Endometrium (tissue), 2 donors: ENCODE results near the gene PRM1.
"Not testable (repeated sequence)": the region's sequence is repeated elsewhere in the genome, so short reads cannot be mapped to it uniquely, and the experiment has no call there.

Source experiments
- FAIRE-seq: peaks from 2 replicates; lab custom pipeline; 2012; peaks lifted over from hg19 to GRCh38; lab: Jason Lieb, UNC
- donor health status: control.
- donor health status: control.

PRM1 gene

DNA sequence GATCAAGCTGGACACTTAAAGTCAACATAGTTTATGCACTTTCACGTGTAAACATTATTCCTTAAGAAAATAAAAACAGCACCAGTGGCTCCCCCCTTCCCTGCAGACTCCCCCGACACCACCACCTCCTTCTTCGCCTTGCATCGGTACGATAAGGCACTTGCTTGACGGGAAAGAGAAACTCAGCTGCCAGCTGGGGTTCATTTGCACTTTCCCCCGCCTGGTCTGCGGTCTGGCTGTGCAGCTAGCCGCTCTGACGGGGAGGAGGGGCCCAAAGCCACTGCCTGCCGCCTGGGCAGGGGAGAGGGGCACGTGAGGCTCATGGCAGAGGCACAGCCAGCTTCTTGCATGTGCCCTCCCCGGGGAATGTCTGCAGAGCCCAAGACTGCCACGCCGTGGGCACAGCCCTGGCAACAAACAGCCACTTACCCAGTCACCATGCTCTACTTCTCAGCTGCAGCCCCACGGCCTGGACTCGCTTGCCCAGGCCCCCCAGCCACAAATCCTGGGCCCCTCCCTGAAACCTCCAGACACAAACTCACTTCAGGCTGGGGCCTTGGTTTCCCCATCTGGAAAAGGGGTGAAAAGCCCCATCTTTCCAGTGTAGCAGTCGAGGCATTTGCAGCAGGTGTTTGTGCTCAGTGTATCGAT is 16.5 kb upstream of the PRM1 start:
- FAIRE-seq: no peak

DNA sequence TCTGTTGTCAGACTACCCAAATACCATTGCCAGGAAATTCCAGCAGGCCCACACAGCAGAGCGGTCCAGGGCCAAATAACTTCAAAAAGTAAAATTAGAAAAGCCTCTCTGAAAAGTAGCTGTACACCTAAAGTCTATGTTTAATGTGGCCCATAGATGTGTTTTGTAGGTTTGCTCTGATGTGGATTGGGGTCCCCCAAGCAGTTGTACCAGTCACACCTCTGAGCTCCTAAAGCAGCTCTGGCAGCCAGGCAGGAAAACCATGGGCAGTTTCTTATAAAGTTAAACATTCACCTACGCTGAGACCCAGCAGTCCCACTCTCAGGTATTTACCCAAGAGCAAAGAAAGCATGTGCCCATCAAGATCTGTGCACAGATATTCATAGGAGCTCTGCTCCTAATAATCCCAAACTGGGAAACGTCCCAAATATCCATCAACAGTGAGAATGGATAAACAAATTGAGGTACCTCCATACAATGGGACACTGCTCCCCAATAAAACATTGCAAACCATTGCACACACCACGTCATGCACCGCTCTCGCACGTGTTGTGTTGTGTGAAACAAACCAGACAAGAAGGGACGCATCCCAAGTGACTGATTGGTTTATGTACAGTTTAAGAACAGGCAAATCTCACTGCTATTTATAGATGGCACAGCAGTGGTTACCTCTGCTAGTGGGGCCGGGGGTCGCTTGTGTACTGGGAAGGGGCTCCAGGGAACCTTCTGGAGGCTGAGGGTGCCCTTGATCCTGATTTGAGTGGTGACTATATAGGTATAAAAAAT is 15.8 kb upstream of the PRM1 start:
- FAIRE-seq: no peak

DNA sequence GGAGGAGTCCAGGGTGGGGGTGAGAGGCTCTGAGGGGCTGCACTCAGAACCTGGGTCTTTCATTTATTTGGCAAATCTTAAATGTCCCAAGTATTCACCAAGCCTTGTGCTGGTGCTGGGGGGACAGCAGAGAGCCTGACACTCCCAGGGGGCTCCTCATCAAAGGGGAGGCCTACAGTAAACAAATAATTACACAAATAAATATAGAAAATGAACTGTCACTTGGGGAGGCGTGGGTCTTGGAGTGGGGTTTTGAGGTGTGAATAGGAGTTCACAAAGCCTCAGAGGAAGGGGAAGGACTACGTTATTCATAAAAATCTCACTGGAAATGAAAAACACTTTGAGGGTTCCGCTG is 15.2 kb upstream of the PRM1 start:
- FAIRE-seq: no peak

DNA sequence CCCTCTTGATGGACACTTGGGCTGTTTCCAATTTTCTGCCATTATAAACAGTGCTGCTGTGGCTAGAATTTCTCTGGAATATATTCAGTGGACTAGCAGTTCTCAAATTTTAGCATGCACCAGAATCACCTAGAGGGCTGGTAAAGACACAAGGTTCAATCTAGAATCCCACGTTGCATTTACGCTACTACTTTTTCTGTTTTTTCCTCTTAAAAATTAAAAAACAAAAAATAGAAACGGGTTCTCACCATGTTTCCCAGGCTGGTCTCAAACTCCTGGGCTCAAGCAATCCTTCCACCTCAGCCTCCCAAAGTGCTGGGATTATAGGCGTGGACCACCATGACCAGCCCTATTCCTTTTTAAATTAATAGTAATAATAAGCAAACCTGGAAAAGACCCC is 14.5 kb upstream of the PRM1 start:
- no peak for FAIRE-seq

DNA sequence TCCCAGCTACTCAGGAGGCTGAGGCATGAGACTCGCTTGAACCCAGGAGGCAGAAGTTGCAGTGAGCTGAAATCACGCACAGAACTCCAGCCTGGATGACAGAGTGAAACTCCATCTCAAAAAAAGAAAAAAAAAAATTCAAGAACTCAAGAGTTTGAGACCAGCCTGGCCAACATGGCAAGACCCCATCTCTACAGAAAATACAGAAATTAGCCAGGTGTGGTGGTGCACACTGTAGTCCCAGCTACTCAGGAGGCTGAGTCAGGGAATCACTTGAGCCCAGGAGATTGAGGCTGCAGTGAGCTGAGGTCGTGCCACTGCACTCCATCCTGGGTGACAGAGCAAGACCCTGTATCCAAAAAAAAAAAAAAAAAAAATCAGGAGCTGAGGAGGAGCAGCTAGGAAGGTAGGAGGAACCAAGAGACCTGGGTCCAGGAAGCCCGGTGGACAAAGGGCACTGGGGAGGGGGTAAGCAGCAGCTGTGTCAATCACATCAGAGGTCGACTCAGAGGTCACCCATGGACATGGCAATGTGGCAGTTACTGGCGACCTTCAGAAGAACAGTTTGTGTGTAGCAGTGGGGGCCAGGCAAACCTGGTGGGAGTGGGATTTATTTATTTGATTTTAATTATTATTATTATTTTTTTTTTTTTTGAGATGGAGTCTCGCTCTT is 11.1 kb upstream of the PRM1 start:
- no peak for FAIRE-seq

DNA sequence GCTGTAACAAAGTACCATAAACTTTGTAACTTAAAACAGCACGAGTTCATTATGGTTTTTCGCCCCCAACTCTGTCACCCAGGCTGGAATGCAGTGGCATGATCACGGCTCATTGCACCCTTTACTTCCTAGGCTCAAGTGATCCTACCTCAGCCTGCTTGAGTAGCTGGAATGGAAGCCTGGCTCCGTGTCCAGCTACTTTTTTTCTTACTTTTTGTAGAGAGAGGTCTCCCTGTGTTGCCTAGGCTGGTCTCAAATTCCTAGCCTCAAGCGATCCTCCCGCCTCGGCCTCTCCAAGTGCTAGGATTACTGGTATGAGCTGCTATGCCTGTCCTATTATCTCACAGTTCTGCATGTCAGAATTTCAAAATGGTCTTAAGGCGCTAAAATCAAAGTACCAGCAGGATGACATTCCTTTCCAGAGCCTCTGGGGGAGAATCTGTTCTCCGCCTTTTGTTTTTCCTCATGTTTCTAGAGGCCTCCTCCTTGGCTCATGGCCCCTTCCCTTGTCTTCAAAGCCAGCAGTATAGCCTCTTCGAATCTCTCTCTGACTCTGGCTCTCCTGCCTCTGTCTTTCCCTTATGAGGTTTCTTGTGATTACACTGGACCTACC is 10.1 kb upstream of the PRM1 start:
- FAIRE-seq: no peak

DNA sequence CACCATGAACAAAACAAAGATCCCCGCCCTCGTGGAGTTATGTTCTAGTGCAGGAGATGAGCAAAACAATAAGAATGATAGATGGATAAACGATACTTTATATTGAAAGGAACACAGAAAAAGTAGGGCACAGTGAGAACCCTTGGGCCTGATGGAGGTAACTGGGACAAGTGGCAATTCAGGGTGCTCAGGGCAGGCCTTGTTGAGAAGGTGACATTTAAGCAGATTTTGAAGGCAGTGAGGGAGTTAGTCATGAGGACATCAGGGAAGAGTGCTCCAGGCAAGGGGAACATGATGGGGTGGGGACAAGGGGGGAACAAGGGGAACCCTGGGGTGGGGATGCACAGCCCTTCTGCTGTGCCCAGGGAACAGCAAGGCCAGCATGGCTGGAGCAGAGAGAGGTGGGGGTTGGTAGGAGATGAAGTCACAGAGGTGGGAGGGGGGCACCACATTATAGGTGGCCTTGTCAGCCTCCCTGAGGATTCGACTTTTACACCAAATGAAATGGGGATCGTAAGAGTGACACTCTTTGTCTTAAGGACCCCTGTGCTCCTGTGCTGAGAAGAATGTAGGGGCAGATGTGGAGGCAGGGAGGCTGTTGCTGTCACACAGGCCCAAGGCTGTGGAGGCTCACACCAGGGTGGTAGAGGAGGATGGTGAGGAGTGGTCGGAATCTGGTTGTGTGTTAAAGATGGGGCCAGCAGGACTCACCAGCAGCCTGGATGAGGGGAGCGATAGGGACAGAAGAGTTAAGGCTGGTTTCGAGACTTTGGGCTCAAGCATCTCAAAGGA is 9.2 kb upstream of the PRM1 start:
- FAIRE-seq: no peak

DNA sequence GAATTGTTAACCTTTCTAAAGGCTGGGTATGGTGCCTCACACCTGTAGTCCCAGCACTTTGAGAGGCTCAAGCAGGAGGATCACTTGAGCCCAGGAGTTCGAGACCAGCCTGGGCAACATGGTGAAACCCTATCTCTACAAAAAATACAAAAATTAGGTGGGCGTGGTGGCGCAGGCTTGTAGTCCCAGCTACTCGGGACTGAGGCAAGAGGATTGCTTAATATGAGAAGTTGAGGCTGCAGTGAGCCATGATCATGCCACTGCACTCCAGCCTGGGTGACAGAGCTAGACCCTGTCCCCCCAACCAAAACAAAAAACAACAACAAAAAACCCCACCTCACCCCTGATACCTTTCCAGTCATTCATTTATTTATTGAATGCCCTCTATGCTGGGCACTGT is 8.6 kb upstream of the PRM1 start:
- FAIRE-seq: not testable (repeated sequence)

DNA sequence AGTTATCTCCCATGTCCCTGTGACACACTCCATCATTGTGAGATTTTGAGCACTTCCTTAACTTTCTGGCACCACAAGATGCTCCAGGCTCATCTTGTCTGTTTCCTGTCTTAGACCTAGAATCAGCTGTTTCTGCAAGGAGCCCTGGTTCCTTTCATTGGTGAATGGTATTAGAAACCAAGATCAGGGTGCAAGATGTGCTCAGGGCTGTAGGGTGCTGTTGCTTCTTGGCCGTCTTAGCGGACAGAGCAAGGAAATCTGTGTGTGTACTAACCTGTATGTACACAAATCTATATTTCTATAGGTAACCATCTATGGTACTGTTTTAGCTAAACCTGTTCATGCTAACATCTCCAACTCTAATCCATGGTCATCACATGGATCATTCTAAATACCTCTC is 8.1 kb upstream of the PRM1 start:
- FAIRE-seq: no peak

DNA sequence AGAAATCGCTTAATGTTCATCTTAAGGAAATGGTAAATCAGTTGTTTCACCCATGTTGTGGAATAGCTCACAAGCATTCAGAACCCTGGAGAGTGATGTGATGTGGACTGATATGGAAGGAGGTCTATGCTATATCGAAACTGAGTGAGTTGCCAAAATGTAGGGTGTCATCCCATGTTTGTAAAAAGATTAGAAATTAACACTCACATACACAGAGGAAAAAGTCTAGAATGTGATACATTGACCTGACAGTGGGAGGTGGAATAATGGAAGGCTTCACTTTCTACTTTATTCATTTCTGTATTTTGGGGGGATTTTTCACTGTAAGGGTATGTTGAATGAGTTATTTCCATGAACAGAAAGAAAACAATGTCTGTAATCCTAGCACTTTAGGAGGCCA is 4.7 kb upstream of the PRM1 start:
- no peak for FAIRE-seq

DNA sequence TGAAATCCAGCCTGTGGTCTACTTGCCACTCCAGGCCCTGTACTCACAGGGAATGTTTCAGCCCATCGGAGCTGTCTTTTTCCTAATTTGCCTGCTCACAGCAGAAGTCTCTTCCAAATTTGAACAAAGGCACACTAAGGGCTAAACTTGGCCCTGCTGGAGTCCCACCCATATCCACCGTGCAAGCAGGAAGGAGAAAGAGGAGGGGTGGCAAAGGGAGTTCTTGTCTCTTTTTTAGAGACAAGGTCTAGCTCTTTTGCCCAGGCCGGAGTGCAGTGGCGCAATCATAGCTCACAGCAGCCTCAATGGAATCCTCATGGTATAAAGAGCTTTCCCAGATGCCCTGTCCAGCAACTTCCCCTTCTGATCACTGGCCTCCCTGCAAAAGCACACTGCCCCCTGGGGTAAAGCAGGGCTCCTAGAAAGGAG is 2.7 kb upstream of the PRM1 start:
- FAIRE-seq: no peak

DNA sequence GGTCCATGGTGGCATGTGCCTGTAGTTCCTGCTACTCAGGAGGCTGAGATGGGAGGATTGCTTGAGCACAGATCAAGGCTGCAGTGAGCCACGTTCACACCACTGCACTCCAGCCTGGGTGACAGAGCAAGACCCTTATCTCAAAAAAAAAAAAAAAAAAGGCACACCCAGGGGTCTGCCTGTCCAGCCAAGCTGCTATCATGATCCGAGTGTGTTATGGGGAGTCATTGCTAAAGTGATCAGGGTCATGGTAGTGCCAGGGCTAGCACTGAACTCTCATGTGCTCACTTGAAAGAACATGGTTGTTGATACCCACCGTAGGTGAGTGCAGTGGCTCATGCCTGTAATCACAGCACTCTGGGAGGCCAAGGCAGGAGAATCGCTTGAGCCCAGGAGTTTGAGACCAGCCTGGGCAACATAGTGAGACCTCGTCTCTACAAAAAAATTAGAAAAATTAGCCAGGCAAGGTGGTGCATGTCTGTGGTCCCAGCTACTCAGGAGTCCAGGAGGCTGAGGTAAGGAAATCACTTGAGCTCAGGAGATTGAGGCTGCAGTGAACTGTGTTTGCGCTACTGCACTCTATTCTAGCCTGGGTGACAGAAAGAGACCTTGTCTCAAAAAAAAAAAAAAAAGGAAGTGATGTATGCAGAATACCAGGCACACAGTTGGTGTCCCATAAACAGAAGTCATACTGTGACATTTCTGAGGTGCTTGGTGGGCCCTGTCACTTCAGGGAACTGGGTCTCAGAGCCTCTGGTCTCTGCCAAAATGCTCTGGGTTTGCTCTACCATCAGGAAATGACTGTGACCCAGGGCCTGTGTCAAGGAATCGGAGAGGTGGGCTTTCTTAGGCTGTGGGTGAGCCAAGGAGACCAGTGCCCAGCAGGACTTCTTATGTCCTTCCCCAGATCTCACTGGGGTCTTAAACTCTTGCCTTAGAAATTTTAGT is 2.2 kb downstream of the PRM1 start:
- FAIRE-seq: no peak

DNA sequence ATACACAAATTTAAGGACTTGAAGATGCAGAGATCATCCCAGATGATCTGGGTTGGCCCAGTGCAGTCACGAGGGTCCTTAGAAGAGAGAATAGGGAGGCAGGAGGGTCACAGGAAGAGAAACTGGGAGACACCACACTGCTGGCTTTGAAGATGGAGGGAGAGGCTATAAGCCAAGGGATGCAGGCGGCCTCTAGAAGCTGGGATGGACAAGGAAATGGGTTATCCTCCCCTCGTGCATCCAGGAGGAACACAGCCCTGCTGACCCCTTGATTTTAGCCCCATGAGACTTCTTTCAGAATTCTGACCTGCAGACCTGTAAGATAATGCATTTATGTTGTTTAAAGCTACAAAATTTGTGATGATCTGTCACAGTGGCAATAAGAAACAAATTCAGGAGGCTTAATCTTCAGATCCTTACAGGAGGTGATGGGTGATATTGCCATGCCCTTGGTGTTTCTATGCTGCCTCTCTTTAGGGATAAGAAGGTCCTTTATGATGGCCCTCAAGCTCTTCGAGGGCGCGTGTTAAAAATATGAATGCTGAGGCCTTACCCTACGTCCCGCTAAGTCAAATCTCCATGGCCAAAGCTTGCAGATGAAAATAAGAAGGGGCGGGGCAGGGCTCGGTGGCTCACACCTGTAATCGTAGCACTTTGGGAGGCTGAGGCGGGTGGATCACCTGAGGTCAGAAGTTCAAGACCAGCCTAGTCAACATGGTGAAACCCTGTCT is 3.4 kb downstream of the PRM1 start:
- no peak for FAIRE-seq

DNA sequence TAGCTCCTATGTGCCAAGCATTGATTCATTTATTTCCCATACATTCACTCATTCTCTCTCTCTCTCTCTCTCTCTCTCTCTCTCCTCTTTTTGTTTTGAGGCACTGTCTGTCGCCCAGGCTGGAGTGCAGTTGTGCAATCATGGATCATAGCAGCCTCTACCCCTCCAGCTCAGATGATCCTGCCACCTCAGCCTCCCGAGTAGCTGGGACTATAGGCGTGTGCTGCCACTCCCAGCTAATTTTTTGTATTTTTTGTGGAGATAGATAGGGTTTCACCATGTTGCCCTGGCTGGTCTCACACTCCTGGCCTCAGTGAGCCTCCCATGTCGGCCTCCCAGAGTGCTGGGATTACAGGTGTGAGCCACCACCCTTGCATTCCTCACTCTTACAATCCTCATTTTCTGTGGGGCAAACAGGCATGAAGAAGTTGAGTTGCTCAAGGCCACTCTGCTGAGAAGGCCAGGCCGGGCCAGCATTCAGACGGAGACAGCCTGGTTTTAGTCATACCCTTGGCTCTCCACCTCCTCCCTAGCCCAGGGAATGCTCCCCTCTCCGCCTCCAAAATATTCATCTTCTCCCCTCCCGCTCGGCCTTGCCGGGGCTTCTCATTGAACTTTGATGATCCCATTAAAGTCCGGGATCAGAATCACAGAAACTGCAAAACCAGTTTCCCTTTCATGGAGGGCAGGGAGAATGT is 4.1 kb downstream of the PRM1 start:
- FAIRE-seq: no peak

DNA sequence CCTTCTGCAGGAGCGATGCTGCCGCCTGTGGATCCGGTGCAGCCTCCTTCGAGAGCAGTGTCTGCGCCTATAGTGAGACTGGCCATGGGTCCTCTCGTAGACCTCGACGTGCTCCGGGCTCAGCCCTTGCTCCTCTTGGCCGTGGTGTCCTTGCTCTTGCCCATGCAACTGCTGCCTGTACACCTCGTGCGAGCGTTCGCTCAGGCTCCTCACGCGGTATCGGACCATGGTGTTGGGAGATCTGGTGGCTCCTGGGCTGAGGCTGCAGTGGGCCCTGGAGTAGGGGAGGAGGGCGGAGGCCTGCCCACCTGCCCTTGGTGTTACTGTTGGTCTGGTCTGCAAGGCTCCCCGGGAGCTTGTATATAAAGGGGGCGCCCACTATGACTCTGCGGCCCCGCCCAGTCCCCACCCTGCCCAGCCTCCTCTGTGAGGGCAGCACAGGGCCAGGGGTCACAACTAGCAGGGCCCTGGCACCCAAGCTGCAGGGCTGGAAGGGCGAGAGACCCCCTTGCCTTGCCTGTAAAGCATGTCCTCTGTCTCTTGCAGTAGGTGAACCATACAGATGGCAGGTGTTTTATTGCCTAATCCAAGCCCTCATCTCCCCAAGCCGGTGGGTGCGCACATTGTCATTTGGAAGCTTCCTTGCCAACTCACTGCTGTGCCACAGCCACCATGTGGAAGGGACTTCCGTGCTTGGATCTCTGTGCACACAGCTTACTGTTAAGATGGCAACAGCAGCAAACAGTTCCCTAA is 4.8 kb downstream of the PRM1 start, which contains the start of gene PRM2:
Gene PRM2 (minus strand): TSS at position 338 of the 753 bp plus-strand sequence. CDS start 110 bp downstream, at position 228.
- no peak for FAIRE-seq

DNA sequence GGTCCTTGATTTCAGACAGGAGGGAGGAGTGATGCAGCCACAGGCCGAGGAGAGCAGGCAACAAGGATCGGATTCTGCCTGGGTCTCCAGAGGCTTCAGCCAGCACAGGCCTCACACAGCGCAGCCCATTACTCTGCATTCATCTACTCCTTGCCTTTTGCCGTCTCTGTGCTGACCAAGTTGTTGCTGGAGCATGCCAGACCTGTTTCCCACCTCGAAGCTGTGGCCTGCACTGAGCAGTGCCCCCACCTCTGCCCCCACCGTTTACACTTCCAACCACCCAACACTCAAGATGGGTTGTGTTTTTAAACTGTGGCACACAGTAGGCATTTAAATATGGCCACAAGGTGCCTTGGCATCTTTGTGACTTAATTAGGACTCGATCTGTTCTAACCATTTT is 6.2 kb downstream of the PRM1 start:
- no peak for FAIRE-seq

DNA sequence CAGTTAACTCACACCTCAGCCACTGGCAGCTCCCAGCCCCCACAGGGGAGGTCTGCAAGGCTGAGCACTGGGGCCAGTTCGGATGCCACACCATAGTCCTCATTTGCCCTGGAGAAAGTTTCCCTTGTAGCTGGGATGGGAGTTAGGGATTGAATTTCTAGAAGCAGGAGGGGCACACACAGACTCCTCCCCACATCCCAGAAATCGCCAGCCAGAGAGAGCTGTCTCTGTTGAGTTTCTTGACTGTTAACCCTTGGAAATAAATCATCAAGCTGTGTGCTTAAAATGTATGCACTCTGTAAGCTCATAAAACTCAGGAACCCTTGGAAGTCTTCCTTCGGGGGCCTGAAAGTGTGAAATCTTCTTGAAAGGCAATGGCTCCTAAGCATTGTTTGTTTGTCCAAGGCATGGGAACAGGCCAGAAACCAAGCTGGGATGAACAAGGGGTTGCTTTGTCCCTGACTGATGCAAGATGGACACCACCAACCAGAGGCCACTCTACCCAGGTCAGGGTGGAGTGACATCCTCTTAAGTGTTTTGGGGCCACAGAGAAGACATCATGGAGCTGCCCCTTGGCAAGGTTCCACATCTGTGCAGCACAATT is 7.3 kb downstream of the PRM1 start:
- peak; percentile 72 for FAIRE-seq
